Measurements from ENCODE around the gene SPACA4.

DNA sequence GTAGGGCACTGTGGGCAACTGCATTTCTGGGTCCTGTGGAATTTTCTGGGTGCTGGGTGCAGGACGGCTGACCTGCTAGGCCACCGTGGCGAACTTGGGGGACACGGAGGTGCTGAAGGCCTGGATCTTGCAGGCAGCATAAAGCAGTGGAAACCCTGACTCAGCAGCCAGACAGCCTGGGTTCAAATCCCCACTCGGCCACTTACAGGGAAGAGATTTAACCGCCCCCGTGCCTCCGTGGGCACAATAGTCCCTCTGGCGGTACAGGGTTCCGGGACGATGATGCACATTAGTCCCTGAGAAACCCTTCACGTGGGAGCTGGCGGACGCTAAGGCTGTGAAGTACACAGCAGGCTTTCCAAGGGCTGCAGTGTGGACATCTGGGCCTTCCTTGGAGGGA, 5.3 kb downstream of the SPACA4 start:
- TF ChIP-seq, protein P1, sequence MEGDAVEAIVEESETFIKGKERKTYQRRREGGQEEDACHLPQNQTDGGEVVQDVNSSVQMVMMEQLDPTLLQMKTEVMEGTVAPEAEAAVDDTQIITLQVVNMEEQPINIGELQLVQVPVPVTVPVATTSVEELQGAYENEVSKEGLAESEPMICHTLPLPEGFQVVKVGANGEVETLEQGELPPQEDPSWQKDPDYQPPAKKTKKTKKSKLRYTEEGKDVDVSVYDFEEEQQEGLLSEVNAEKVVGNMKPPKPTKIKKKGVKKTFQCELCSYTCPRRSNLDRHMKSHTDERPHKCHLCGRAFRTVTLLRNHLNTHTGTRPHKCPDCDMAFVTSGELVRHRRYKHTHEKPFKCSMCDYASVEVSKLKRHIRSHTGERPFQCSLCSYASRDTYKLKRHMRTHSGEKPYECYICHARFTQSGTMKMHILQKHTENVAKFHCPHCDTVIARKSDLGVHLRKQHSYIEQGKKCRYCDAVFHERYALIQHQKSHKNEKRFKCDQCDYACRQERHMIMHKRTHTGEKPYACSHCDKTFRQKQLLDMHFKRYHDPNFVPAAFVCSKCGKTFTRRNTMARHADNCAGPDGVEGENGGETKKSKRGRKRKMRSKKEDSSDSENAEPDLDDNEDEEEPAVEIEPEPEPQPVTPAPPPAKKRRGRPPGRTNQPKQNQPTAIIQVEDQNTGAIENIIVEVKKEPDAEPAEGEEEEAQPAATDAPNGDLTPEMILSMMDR (IDR thresholded peaks at IDR 0.05) = no peak
- no peak for TF ChIP-seq POLR2A (IDR thresholded peaks at IDR 0.05; ENCODE audit: low read length)
- TF ChIP-seq GATA3 (IDR thresholded peaks at IDR 0.05; ENCODE audit: borderline replicate concordance) = no peak
- TF ChIP-seq RFX5 (IDR thresholded peaks at IDR 0.05) = no peak
- no peak for TF ChIP-seq CEBPB (IDR thresholded peaks at IDR 0.05)
- no peak for TF ChIP-seq JUN (IDR thresholded peaks at IDR 0.05)
- no peak for TF ChIP-seq FOSL2 (IDR thresholded peaks at IDR 0.05)
- TF ChIP-seq FOSL2 (CRISPR knock-in tag; IDR thresholded peaks at IDR 0.05) = no peak
- no peak for TF ChIP-seq RCOR1 (IDR thresholded peaks at IDR 0.05; ENCODE audit: low read depth, low read length)
- TF ChIP-seq, protein P2, sequence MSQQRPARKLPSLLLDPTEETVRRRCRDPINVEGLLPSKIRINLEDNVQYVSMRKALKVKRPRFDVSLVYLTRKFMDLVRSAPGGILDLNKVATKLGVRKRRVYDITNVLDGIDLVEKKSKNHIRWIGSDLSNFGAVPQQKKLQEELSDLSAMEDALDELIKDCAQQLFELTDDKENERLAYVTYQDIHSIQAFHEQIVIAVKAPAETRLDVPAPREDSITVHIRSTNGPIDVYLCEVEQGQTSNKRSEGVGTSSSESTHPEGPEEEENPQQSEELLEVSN (IDR thresholded peaks at IDR 0.05; ENCODE audit: borderline replicate concordance, low read depth) = no peak
- no peak for TF ChIP-seq RNF2 (IDR thresholded peaks at IDR 0.05; ENCODE audit: borderline replicate concordance, low read depth)
- no peak for TF ChIP-seq CBX2 (IDR thresholded peaks at IDR 0.05; ENCODE audit: borderline replicate concordance, low read depth)

Data from A549 (cell line).